ENCODE data around the gene CAMTA1.

DNA sequence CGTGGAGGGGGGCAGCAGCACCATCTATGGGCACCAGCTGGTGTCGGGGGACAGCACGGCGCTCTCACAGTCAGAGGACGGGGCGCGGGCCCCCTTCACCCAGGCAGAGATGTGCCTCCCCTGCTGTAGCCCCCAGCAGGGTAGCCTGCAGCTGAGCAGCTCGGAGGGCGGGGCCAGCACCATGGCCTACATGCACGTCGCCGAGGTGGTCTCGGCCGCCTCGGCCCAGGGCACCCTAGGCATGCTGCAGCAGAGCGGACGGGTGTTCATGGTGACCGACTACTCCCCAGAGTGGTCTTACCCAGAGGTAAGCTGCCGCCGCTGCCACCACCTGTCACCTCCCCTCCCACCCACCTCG is 879.6 kb downstream of the CAMTA1 start:
- TF ChIP-seq, protein P1, sequence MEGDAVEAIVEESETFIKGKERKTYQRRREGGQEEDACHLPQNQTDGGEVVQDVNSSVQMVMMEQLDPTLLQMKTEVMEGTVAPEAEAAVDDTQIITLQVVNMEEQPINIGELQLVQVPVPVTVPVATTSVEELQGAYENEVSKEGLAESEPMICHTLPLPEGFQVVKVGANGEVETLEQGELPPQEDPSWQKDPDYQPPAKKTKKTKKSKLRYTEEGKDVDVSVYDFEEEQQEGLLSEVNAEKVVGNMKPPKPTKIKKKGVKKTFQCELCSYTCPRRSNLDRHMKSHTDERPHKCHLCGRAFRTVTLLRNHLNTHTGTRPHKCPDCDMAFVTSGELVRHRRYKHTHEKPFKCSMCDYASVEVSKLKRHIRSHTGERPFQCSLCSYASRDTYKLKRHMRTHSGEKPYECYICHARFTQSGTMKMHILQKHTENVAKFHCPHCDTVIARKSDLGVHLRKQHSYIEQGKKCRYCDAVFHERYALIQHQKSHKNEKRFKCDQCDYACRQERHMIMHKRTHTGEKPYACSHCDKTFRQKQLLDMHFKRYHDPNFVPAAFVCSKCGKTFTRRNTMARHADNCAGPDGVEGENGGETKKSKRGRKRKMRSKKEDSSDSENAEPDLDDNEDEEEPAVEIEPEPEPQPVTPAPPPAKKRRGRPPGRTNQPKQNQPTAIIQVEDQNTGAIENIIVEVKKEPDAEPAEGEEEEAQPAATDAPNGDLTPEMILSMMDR (IDR thresholded peaks at IDR 0.05; ENCODE audit: insufficient read depth, low read depth, low read length), result no peak
- TF ChIP-seq EZH2 (IDR thresholded peaks at IDR 0.05; ENCODE audit: insufficient read depth, low read length), result no peak

Measured in astrocyte (in vitro differentiated cells and primary cell).